Neutrophil (primary cell): ENCODE measurements around the gene RHEX.

Source experiments
- H3K27ac ChIP-seq: fragments of 200-600 bp; sonication (generic); 2 replicates; pipeline ENCODE4 v1.5.1; 2016; ENCODE audit warnings: mild to moderate bottlenecking, moderate library complexity
- H3K27me3 ChIP-seq: fragments of 200-600 bp; sonication (generic); 2 replicates; pipeline ENCODE4 v1.6.0; 2016; ENCODE audit warnings: mild to moderate bottlenecking
- H3K36me3 ChIP-seq: fragments of 200-600 bp; sonication (generic); 2 replicates; pipeline ENCODE4 v1.5.1; 2017
- H3K4me1 ChIP-seq, 2 experiments: fragments of 200-600 bp in 1 of 2; sonication (generic) in 1 of 2; 1 replicate in 1 of 2; 2 replicates in 1 of 2; pipeline versions ENCODE4 v1.5.1 to v1.6.1; 2013 to 2016; ENCODE audit warnings: low read depth in 1 of 2, low read length in 1 of 2, mild to moderate bottlenecking in 1 of 2, moderate library complexity in 1 of 2; ENCODE audit not compliant: control insufficient read depth in 1 of 2, insufficient read depth in 1 of 2
- H3K4me3 ChIP-seq, 2 experiments: fragments of 200-600 bp in 1 of 2; sonication (generic) in 1 of 2; 1 replicate in 1 of 2; 2 replicates in 1 of 2; pipeline ENCODE4 v1.5.1; 2013 to 2016; ENCODE audit warnings: low read depth in 1 of 2, low read length in 1 of 2, mild to moderate bottlenecking in 1 of 2, moderate library complexity in 1 of 2
- H3K9me3 ChIP-seq: fragments of 200-600 bp; sonication (generic); 2 replicates; pipeline ENCODE4 v1.5.1; 2016
- CTCF ChIP-seq: fragments of 200-600 bp; sonication (generic); IDR thresholded peaks from 2 replicates; pipeline ENCODE4 v1.5.1; 2016; ENCODE audit warnings: antibody characterized with exemption

The RHEX gene

GRCh38 chr1:206039046-206039973, 13.7 kb upstream of the RHEX start:
- Histone ChIP-seq H3K36me3 (no peaks in the 10 kb centered on the region), H3K9me3 (no peaks in the 10 kb centered on the region), H3K27ac (no peak overlapping the region), H3K4me3 (no peak overlapping the region), H3K4me1 (peaks cover 0 to 5% of the 10 kb centered on the region in 2 experiments), H3K27me3 (peaks cover 12% of the 10 kb centered on the region)
- TF ChIP-seq CTCF = no peak

- no peaks in the 10 kb centered on the region for H3K36me3 ChIP-seq
- no peaks in the 10 kb centered on the region for H3K4me1 ChIP-seq
- H3K9me3 ChIP-seq = no peaks in the 10 kb centered on the region
- H3K4me3 ChIP-seq = no peak overlapping the region
- peaks cover 3% of the 10 kb centered on the region for H3K27me3 ChIP-seq
- TF ChIP-seq CTCF = no peak
- no peak overlapping the region for H3K27ac ChIP-seq
These were observed 12.6 kb upstream of the RHEX start for GRCh38 chr1:206040328-206040727.

- no peaks in the 10 kb centered on the region for H3K4me1 ChIP-seq
- H3K4me3 ChIP-seq = no peak overlapping the region
- no peak overlapping the region for H3K27ac ChIP-seq
- no peak for TF ChIP-seq CTCF
- no peaks in the 10 kb centered on the region for H3K27me3 ChIP-seq
- H3K9me3 ChIP-seq = no peaks in the 10 kb centered on the region
- H3K36me3 ChIP-seq = no peaks in the 10 kb centered on the region
These were observed 11.3 kb upstream of the RHEX start for GRCh38 chr1:206041640-206042039.

- Histone ChIP-seq H3K27me3 (no peaks in the 10 kb centered on the region), H3K36me3 (no peaks in the 10 kb centered on the region), H3K9me3 (no peaks in the 10 kb centered on the region), H3K4me3 (no peak overlapping the region), H3K4me1 (peaks cover 0 to 4% of the 10 kb centered on the region in 2 experiments), H3K27ac (no peak overlapping the region)
- no peak for TF ChIP-seq CTCF
These were observed 5.7 kb upstream of the RHEX start for GRCh38 chr1:206047271-206047670.

- H3K27ac ChIP-seq = no peak overlapping the region
- TF ChIP-seq CTCF = no peak
- H3K4me1 ChIP-seq = peaks cover 0 to 4% of the 10 kb centered on the region in 2 experiments
- H3K9me3 ChIP-seq = no peaks in the 10 kb centered on the region
- H3K4me3 ChIP-seq = no peak overlapping the region
- H3K27me3 ChIP-seq = no peaks in the 10 kb centered on the region
- no peaks in the 10 kb centered on the region for H3K36me3 ChIP-seq
These were observed 4.4 kb upstream of the RHEX start for GRCh38 chr1:206048582-206048981.
